Upper lobe of left lung (tissue), 4 donors: ENCODE measurements around the gene PRAME.

Experiments used
- EP300 ChIP-seq, 4 donors: sonication (generic); formaldehyde crosslinking; IDR thresholded peaks; one replicate each; pipeline ENCODE4 v1.5.1; 2017; ENCODE audit warnings: antibody characterized with exemption in 4 of 4, control low read depth in 2 of 4
- POLR2A ChIP-seq, 4 donors: fragments of 450-650 bp; IDR thresholded peaks; one replicate each; pipeline ENCODE4 v1.5.1; 2016 to 2017; ENCODE audit warnings: antibody characterized with exemption in 4 of 4, mild to moderate bottlenecking in 2 of 4
- TF ChIP-seq, protein P1 (sequence below), 6 experiments: fragments of 450-650 bp in 4 of 6; fragments of 200-600 bp in 2 of 6; sonication (generic) in 2 of 6; IDR thresholded peaks; one replicate each; pipeline ENCODE4 v1.5.1; 2016 to 2019; ENCODE audit warnings: antibody characterized with exemption in 6 of 6

DNA sequence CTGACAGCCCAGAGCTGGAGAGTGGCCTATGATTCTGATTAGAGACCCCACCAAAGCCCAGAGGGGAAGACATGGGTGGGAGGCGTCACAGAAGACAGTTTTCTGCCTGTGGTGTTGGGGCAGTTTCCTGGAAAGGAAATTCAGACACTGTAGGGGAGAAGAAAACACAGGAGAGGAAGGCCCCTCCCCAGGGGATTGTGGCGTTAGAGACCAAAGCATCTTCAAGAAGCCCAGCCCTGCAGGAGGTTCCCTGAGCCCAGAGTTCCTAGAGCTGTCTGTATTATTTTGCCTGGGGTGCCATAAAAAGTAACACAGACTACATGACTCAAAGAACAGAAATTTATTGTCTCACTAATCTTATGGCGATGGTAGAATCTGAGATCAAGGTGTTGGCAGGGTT lies 40.2 kb upstream of the PRAME start:
- TF ChIP-seq, protein P1, sequence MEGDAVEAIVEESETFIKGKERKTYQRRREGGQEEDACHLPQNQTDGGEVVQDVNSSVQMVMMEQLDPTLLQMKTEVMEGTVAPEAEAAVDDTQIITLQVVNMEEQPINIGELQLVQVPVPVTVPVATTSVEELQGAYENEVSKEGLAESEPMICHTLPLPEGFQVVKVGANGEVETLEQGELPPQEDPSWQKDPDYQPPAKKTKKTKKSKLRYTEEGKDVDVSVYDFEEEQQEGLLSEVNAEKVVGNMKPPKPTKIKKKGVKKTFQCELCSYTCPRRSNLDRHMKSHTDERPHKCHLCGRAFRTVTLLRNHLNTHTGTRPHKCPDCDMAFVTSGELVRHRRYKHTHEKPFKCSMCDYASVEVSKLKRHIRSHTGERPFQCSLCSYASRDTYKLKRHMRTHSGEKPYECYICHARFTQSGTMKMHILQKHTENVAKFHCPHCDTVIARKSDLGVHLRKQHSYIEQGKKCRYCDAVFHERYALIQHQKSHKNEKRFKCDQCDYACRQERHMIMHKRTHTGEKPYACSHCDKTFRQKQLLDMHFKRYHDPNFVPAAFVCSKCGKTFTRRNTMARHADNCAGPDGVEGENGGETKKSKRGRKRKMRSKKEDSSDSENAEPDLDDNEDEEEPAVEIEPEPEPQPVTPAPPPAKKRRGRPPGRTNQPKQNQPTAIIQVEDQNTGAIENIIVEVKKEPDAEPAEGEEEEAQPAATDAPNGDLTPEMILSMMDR (IDR thresholded peaks at IDR 0.05), result no peak
- TF ChIP-seq POLR2A (IDR thresholded peaks at IDR 0.05) (no peak), EP300 (IDR thresholded peaks at IDR 0.05) (no peak)
